H1 (cell line): Measurements from ENCODE around the gene PDZD4. TPM values are rescaled to one million over a fixed set of nuclear protein-coding genes. Genes with fewer than 3 reads are reported as not detected.
A peak's percentile ranks its signal among the peaks of the same experiment; 100 is the strongest.

Source experiments
- CTCF ChIA-PET: fragments of 300-600 bp; sonication (Branson Sonifier 250); formaldehyde crosslinking; loops from one replicate; lab custom pipeline; 2021; ENCODE audit not compliant: partially characterized antibody; lab: Charles Lee
- POLR2A ChIA-PET: fragments of 300-600 bp; sonication (Branson Sonifier 250); formaldehyde crosslinking; loops from one replicate; lab custom pipeline; 2021; ENCODE audit warnings: inconsistent platforms; ENCODE audit not compliant: partially characterized antibody; lab: Charles Lee
- DNase-seq, 2 experiments: peaks; one replicate each; pipeline versions ENCODE4 v3.0.0 to v3.0.0-alpha.2; 2010 to 2022; ENCODE audit warnings: low spot score in 2 of 2, low read depth in 1 of 2, mixed read lengths in 1 of 2
- FAIRE-seq: peaks from 2 replicates; lab custom pipeline; 2011; peaks lifted over from hg19 to GRCh38; lab: Jason Lieb, UNC
- H2AFZ ChIP-seq: 2 replicates; pipeline ENCODE4 v1.8.1; 2012; ENCODE audit warnings: low read length, inconsistent platforms
- H2AK5ac ChIP-seq: 2 replicates; pipeline ENCODE4 v1.6.1; 2013; ENCODE audit warnings: low read depth, low read length
- H2BK120ac ChIP-seq: replicated peaks from 2 replicates; pipeline ENCODE3; 2013; ENCODE audit warnings: low read depth, low read length, inconsistent platforms
- H2BK12ac ChIP-seq: 2 replicates; pipeline ENCODE4 v1.6.1; 2013; ENCODE audit warnings: low read depth, low read length
- H2BK15ac ChIP-seq: 2 replicates; pipeline ENCODE4 v1.6.1; 2013; ENCODE audit warnings: low read length
- H2BK20ac ChIP-seq: 2 replicates; pipeline ENCODE4 v1.6.1; 2013; ENCODE audit warnings: low read length
- H2BK5ac ChIP-seq: 2 replicates; pipeline ENCODE4 v1.6.1; 2013; ENCODE audit warnings: low read depth, low read length
- H3K14ac ChIP-seq: 2 replicates; pipeline ENCODE4 v1.6.1; 2013; ENCODE audit warnings: inconsistent platforms; ENCODE audit not compliant: insufficient read length
- H3K18ac ChIP-seq: 2 replicates; pipeline ENCODE4 v1.6.1; 2013; ENCODE audit warnings: low read length; ENCODE audit errors: extremely low read depth
- H3K23ac ChIP-seq: 2 replicates; pipeline ENCODE4 v1.6.1; 2013; ENCODE audit warnings: inconsistent platforms; ENCODE audit not compliant: insufficient read length
- H3K23me2 ChIP-seq: 2 replicates; pipeline ENCODE4 v1.6.1; 2013; ENCODE audit warnings: low read depth, low read length
- H3K27ac ChIP-seq: 2 replicates; pipeline ENCODE4 v1.6.1; 2011; ENCODE audit warnings: low read depth, low read length, inconsistent platforms
- H3K27me3 ChIP-seq, 4 experiments: replicated peaks in 1 of 4; 1 replicate in 1 of 4; 2 replicates in 3 of 4; pipeline versions ENCODE4 v1.6.1 to v1.8.1; 2011 to 2013; ENCODE audit warnings: low read length in 3 of 4, mild to moderate bottlenecking in 3 of 4, inconsistent platforms in 2 of 4, mixed read lengths in 2 of 4, moderate library complexity in 1 of 4; ENCODE audit not compliant: control insufficient read depth in 3 of 4, insufficient read depth in 3 of 4; ENCODE audit errors: extremely low read depth in 1 of 4
- H3K36me3 ChIP-seq, 4 experiments: 2 replicates each; pipeline versions ENCODE4 v1.6.1 to v1.8.1; 2011 to 2013; ENCODE audit warnings: mild to moderate bottlenecking in 4 of 4, low read length in 3 of 4, moderate library complexity in 2 of 4, control low read depth in 1 of 4, inconsistent platforms in 1 of 4; ENCODE audit not compliant: insufficient read depth in 4 of 4, control insufficient read depth in 2 of 4
- H3K4ac ChIP-seq: replicated peaks from 2 replicates; pipeline ENCODE3; 2013; ENCODE audit warnings: low read length, low read depth, mixed read lengths, inconsistent platforms; ENCODE audit not compliant: insufficient read length
- H3K4me1 ChIP-seq, 4 experiments: replicated peaks in 1 of 4; 1 replicate in 1 of 4; 2 replicates in 3 of 4; pipeline versions ENCODE4 v1.6.1 to v1.8.1; 2011 to 2013; ENCODE audit warnings: low read length in 3 of 4, inconsistent platforms in 2 of 4, mixed read lengths in 1 of 4; ENCODE audit not compliant: insufficient read depth in 4 of 4, control insufficient read depth in 3 of 4
- H3K4me2 ChIP-seq, 2 experiments: 2 replicates each; pipeline versions ENCODE4 v1.6.1 to v1.8.1; 2011 to 2013; ENCODE audit warnings: low read depth in 2 of 2, low read length in 2 of 2, control low read depth in 1 of 2, inconsistent platforms in 1 of 2, mild to moderate bottlenecking in 1 of 2; ENCODE audit not compliant: insufficient read depth in 1 of 2
- H3K4me3 ChIP-seq, 4 experiments: fragments of 200-600, 300-600 bp in 1 of 4; sonication (generic), shearing (Covaris generic), sonication (Bioruptor Twin) in 1 of 4; 2 replicates each; pipeline versions ENCODE4 v1.5.1 to v1.8.1; 2011 to 2016; ENCODE audit warnings: low read length in 4 of 4, low read depth in 3 of 4, control low read depth in 2 of 4, inconsistent platforms in 2 of 4, mild to moderate bottlenecking in 2 of 4, mixed read lengths in 1 of 4, moderate library complexity in 1 of 4; ENCODE audit not compliant: insufficient read depth in 2 of 4; ENCODE audit errors: extremely low read depth in 1 of 4
- H3K56ac ChIP-seq: replicated peaks from 2 replicates; pipeline ENCODE3; 2013; ENCODE audit warnings: low read depth, mild to moderate bottlenecking, mixed read lengths, low read length, inconsistent platforms; ENCODE audit not compliant: insufficient read length
- H3K79me1 ChIP-seq: 2 replicates; pipeline ENCODE4 v1.6.1; 2013; ENCODE audit warnings: low read depth, low read length, control low read depth
- H3K79me2 ChIP-seq, 2 experiments: 2 replicates each; pipeline versions ENCODE4 v1.6.1 to v1.8.1; 2012 to 2013; ENCODE audit warnings: low read length in 2 of 2, mild to moderate bottlenecking in 2 of 2, inconsistent platforms in 1 of 2; ENCODE audit not compliant: insufficient read depth in 2 of 2, control insufficient read depth in 1 of 2
- H3K9ac ChIP-seq, 4 experiments: replicated peaks in 1 of 4; 1 replicate in 1 of 4; 2 replicates in 3 of 4; pipeline versions ENCODE4 v1.6.1 to v1.8.1; 2011 to 2013; ENCODE audit warnings: low read depth in 3 of 4, low read length in 3 of 4, control low read depth in 2 of 4, mild to moderate bottlenecking in 2 of 4, moderate library complexity in 2 of 4, inconsistent platforms in 1 of 4; ENCODE audit errors: extremely low read depth in 1 of 4
- H3K9me3 ChIP-seq, 2 experiments: 2 replicates each; pipeline versions ENCODE4 v1.6.1 to v1.8.1; 2012 to 2013; ENCODE audit warnings: mild to moderate bottlenecking in 2 of 2, moderate library complexity in 2 of 2, control low read depth in 1 of 2, inconsistent platforms in 1 of 2, low read depth in 1 of 2, low read length in 1 of 2, mixed read lengths in 1 of 2; ENCODE audit not compliant: insufficient read depth in 2 of 2
- H4K20me1 ChIP-seq, 2 experiments: replicated peaks in 1 of 2; 2 replicates each; pipeline versions ENCODE3 to v1.8.1; 2011 to 2013; ENCODE audit warnings: inconsistent platforms in 2 of 2, low read length in 2 of 2, mild to moderate bottlenecking in 1 of 2; ENCODE audit not compliant: insufficient read depth in 2 of 2, control insufficient read depth in 1 of 2
- H4K5ac ChIP-seq: 2 replicates; pipeline ENCODE4 v1.6.1; 2013; ENCODE audit warnings: low read length, low read depth, mixed read lengths, inconsistent platforms; ENCODE audit not compliant: insufficient read length
- H4K8ac ChIP-seq: 2 replicates; pipeline ENCODE4 v1.8.0; 2013; ENCODE audit warnings: mild to moderate bottlenecking, moderate library complexity, low read length, inconsistent platforms; ENCODE audit not compliant: insufficient read depth; ENCODE audit errors: extremely low read depth
- H4K91ac ChIP-seq: replicated peaks from 2 replicates; pipeline ENCODE3; 2013; ENCODE audit warnings: low read length, mixed read lengths, inconsistent platforms; ENCODE audit not compliant: insufficient read length
- ASH2L ChIP-seq: fragments of 200-600, 300-600 bp; sonication (generic); IDR thresholded peaks from one replicate; pipeline ENCODE4 v1.7.1; 2017; ENCODE audit warnings: low read length
- KDM1A ChIP-seq: fragments of 200-600, 300-600 bp; sonication (generic); IDR thresholded peaks from 2 replicates; pipeline ENCODE4 v1.7.1; 2016; ENCODE audit warnings: mild to moderate bottlenecking, low read length, borderline replicate concordance
- WGBS, 2 experiments: shearing (Covaris generic) in 1 of 2; methylation state at CpG; one replicate each; pipeline versions ENCODE4 v1.1.6 to v1.1.7; 2013 to 2015; ENCODE audit warnings: low lambda C conversion rate in 2 of 2, mixed read lengths in 2 of 2, inconsistent platforms in 1 of 2, low coverage in 1 of 2, missing lambda C conversion rate in 1 of 2; ENCODE audit not compliant: insufficient replicate concordance in 2 of 2, insufficient coverage in 1 of 2, insufficient read length in 1 of 2; ENCODE audit errors: extremely low coverage in 1 of 2, missing lambda C conversion rate in 1 of 2; 5-methylcytosine and 5-hydroxymethylcytosine counted together
- polyA plus RNA-seq, 7 experiments: library from polyadenylated mRNA; depleted of rRNA in 3 of 7; stranded (reverse) in 5 of 7; unstranded in 2 of 7; fragments of >200 nt in 5 of 7; fragments of 200-250 nt in 2 of 7; gene quantifications; 1 replicate in 5 of 7; 2 replicates in 1 of 7; 4 replicates in 1 of 7; pipeline versions ENCODE4 v1.2.1 to v1.2.3, GENCODE V29; 2011 to 2013; ENCODE audit warnings: missing spikeins in 2 of 7, mixed read lengths in 2 of 7
- total RNA-seq: library from RNA; stranded (reverse); fragmentation: NEBNext Ultra II Directional; extraction: Animal tissue kit (Norgen Biotek cat#: 25700); gene quantifications from 2 replicates; pipeline ENCODE4 v1.2.1, GENCODE V29; 2021

PDZD4 gene
- total and polyA plus RNA-seq, 2 of the 8 experiments (the other 6 are each of a cell fraction or from before 2014, with no cell fraction given) = 45.8 to 169 TPM

DNA sequence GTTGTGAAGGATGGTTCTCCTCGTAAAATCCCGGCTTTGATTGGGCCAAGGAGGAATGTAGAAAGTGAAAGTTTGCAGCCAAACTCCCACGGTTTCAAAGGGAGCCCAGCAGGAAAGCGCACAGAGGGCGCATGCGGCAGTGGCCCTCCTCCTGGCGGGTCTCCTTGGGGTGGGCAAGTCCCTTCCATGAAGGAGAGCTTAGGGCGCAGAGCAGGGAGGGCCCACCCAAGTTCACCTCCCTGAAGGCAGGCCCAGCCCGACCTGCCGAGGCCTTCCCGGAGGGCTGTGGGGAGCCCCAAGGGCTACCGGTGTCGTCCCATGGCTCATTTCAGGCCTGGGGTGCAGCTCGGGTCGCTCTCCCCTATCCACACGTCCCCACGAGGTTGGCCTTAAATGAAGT, 2.0 kb downstream of the PDZD4 start:
- peak overlapping the region; percentile 48 for H4K8ac ChIP-seq
- POLR2A ChIA-PET = interaction anchor here (0.7 to 3.6 kb wide), 7 partner anchors 9 to 116 kb away, joined by 3 to 23 read pairs (median 3); partner anchors contain the start of gene RENBP

More for the DNA sequence above, 2.0 kb downstream of the PDZD4 start:
- Histone ChIP-seq H3K23me2 (no peaks in the 10 kb centered on the region), H4K5ac (peak overlapping the region; percentile 10), H3K27ac (peak overlapping the region; percentile 29; the same call in 1 of the 2 replicates), H2BK120ac (no peak overlapping the region), H3K9me3 (no peaks in the 10 kb centered on the region), H2BK5ac (peak overlapping the region; percentile 87), H3K4me3 (peak overlapping the region; percentile 47 to 78 (median 54)), H2AK5ac (peak overlapping the region; percentile 6; the same call in 1 of the 2 replicates), H4K91ac (peak overlapping the region; percentile 44), H3K4ac (no peak overlapping the region), H3K18ac (peak overlapping the region; percentile 90), H3K4me1 (peaks cover 6 to 22% (median 15%) of the 10 kb centered on the region in 4 experiments; a peak in 6 of 7 replicates), H3K9ac (peak overlapping the region in 2 of 4 experiments; percentile 32 to 41; a peak in 4 of 7 replicates), H3K23ac (no peak overlapping the region), H3K14ac (no peak overlapping the region), H3K79me2 (peaks cover 23 to 58% of the 10 kb centered on the region in 2 experiments; a peak in 3 of 4 replicates), H2AFZ (no peak overlapping the region), H2BK20ac (no peak overlapping the region), H3K56ac (peak overlapping the region; percentile 28), H2BK12ac (no peak overlapping the region), H3K79me1 (no peaks in the 10 kb centered on the region; the same call in 1 of the 2 replicates), H2BK15ac (no peak overlapping the region), H3K27me3 (peaks cover 0 to 6% (median 2%) of the 10 kb centered on the region in 4 experiments; a peak in 3 of 7 replicates), H3K4me2 (peak overlapping the region; percentile 61 to 72), H3K36me3 (no peaks in the 10 kb centered on the region; a peak in 1 of 8 replicates), H4K20me1 (peaks cover 0 to 2% of the 10 kb centered on the region in 2 experiments)
- 14% methylated on average over 4 of the region's 17 CpGs; no CpG with 5 or more reads in 1 of the 2 experiments for WGBS, 2 experiments
- TF ChIP-seq ASH2L (peak; percentile 41), KDM1A (no peak)
- CTCF ChIA-PET = interaction anchor here (0.9 to 1.8 kb wide), 4 partner anchors 10 to 97 kb away, joined by 4 to 6 read pairs (median 4); partner anchors contain the start of gene ARHGAP4
- FAIRE-seq (peak; percentile 7), DNase-seq (no peak)
